ENCODE measurements around the gene PLD3.
"Not testable (repeated sequence)": the region's sequence is repeated elsewhere in the genome, so short reads cannot be mapped to it uniquely, and the experiment has no call there.

Gene PLD3

DNA sequence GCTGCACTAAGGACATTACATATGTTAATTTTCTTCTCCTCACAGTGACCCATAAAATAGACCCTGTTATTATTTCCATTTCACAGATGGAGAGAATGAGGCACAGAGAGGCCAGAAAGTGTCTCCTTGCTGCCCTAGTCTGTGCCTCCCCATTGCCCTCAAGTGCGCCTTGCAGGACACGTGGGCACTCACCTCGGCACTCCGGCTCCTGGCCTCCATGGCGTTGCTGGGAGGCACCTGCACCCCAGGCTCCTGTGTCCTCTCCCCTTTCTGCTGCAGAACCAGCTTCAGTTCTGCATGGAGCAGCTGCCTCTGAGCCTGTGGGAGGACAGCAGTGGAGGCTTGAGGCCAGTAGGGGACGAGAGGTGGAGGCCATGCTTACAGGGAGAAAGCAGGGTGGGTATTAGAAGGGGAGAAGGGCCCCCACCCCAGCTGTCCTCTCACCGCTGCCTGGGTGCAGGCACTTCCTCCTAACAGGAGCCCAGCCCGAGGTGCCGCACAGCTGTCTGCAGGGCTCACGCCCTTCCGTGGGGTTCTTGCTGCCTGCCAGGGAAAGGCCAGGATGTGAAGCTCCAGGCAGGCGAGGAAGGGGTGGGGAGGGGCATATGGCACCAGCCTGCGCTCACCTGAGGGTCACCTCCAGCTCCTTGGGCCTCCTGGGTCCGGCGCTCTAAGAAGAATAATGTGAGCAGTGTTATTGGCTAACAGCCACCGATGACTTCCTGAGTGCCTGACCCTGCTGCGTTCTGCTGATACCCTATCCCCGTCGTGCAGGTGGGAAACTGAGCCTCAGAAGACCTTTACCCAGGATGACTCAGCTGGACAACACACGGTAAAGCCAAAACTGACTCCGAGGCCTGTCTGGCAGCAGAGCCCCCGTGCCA is 59.5 kb downstream of the PLD3 start:
- DNase-seq (ENCODE audit: low read depth): no peak
- H3K4me3 ChIP-seq (ENCODE audit: low read depth, low read length): no peak overlapping the region

DNA sequence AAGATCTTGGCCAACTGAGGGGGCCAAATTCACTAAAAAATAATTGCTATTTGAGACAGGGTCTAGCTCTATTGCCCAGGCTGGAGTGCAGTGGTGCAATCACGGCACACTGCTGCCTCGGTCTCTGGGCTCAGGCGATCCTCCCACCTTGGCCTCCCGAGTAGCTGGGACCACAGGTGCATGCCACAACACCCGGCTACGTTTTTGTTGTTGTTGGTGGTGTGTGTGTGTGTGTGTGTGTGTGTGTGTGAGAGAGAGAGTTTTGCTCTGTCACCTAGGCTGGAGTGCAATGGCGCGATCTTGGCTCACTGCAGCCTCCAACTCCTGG is 60.1 kb downstream of the PLD3 start:
- DNase-seq (ENCODE audit: low read depth); H3K4me3 ChIP-seq (ENCODE audit: low read depth, low read length): not testable (repeated sequence)

DNA sequence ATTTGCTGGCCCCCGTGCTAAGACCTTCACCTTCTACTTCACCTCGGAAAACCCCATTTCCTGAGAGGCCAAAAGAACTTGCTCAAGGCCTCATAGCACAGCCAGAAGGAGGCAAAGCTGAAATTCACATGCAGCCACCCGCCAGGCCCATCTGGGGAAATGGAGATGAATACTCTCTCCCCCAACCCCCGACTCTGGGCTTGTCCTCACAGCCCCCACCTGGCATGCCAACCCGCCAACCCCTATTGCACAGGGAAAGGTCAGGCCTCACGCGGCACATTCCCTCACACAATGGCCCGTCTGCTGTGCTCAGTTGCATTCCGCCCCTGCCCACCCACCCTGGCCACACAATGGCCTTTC is 61.5 kb downstream of the PLD3 start:
- no peak for DNase-seq (ENCODE audit: low read depth)
- no peak overlapping the region for H3K4me3 ChIP-seq (ENCODE audit: low read depth, low read length)

DNA sequence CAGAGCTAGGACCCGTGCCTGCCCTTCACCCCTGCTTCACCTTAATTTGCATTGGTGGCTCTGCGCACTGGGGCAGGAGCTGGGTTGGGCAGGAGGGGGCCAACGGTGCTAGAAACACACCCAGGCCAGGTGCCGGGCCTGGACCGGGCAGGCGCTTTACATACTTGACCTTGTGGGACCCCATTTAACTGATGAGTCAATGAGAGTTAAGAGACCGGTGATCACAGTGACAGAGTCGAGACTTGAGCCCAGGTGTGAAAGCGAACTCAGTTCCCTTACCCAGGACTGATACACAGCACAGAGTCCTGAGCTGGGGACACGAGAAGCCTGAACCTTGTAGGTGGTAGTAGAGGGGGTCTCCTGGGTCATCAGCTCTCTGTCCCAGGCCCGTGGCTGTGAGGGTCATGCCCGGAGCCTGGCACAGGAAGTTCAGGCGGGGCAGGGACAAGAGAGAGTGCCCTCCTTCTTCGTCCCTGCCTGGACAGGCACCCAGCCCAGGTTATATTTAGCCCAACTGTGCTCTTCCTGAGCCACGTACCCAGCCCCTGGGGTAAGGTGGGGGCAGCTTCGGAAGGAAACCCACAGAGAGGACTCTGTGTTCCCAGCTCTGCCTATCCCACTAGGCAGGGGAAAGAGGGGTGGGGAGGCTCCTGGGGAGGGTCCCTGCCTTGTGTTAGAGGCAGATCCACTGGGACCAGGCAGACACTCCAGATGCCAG is 62.8 kb downstream of the PLD3 start:
- DNase-seq (ENCODE audit: low read depth): no peak
- no peak overlapping the region for H3K4me3 ChIP-seq (ENCODE audit: low read depth, low read length)

DNA sequence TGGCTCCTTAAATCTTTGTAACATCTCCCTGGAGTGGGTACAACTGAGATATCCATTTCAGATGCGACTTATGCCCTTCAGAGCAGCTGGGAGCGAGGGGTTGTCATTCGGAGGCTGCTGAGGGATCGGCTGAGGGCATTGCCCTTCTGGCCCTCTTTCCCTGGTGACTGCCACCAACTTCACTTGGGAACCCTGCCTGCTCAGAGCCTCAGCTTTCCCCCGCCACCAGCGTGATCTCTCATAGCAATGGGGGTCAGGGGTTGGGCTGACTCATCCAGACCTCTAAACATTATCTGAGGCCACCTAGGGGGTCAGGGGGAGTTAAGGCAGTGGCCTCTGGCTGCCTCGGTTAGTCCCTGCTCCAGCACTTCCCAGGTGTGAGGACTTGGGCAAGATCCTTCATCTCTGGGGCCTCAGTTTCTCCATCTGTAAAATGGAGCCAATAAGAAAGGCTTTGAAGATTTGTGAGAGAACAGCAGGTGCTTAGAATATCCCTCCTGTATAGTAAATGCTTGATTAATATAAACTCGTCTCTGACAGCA is 63.5 kb downstream of the PLD3 start:
- H3K4me3 ChIP-seq (ENCODE audit: low read depth, low read length): no peak overlapping the region
- no peak for DNase-seq (ENCODE audit: low read depth)

DNA sequence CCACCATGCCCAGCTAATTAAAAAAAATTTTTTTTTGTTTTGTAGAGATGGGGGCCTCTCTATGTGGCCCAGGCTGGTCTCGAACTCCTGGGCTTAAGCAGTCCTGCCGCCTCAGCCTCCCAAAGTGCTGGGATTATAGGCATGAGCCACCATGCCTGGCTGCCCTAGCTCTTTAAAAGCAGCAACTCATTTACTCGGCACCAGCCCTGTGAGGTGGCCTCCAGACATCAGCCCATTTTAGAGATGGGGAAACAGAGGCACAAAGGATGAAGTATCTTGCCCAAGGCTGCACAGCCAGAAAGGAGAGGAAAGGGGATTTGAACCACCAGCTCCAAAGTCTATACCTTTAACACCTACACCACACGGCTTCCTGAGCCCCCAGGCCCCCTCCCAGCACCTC is 64.4 kb downstream of the PLD3 start:
- no peak for DNase-seq (ENCODE audit: low read depth)
- H3K4me3 ChIP-seq (ENCODE audit: low read depth, low read length): no peak overlapping the region

DNA sequence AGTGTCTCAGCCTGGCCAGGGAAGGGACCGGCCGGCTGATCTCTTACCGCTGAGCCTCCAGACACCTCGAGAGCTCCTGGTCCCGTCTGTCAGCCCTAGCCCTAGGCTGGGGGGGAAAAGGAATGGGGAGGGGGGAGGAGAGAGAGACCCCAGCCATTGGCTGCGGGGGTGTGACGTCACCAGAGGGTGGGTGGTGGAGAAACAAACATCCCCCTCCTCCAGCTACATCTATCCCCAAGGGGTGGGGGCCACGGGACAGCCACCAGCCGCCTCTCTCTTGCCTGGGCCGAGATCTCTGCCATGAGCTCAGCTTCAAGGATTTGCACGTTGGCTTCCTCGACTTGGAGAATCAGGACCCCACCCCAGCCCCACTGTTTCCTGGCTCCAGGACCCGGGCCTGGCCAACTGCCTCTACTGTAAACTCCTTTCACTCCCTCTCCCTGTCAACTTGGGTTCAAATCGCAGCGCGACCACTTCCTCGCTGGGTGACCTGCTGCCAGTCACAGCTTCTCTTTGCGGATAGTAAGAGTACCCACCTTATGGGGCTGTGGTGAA is 64.9 kb downstream of the PLD3 start, which contains the start of gene PRX:
Gene PRX, minus strand, starts transcription at position 88 of the 555 bp plus-strand sequence. CDS start 5,446 bp downstream, outside the sequence.
- H3K4me3 ChIP-seq (ENCODE audit: low read depth, low read length): no peak within 1 kb of the TSS
- DNase-seq (ENCODE audit: low read depth): no peak

DNA sequence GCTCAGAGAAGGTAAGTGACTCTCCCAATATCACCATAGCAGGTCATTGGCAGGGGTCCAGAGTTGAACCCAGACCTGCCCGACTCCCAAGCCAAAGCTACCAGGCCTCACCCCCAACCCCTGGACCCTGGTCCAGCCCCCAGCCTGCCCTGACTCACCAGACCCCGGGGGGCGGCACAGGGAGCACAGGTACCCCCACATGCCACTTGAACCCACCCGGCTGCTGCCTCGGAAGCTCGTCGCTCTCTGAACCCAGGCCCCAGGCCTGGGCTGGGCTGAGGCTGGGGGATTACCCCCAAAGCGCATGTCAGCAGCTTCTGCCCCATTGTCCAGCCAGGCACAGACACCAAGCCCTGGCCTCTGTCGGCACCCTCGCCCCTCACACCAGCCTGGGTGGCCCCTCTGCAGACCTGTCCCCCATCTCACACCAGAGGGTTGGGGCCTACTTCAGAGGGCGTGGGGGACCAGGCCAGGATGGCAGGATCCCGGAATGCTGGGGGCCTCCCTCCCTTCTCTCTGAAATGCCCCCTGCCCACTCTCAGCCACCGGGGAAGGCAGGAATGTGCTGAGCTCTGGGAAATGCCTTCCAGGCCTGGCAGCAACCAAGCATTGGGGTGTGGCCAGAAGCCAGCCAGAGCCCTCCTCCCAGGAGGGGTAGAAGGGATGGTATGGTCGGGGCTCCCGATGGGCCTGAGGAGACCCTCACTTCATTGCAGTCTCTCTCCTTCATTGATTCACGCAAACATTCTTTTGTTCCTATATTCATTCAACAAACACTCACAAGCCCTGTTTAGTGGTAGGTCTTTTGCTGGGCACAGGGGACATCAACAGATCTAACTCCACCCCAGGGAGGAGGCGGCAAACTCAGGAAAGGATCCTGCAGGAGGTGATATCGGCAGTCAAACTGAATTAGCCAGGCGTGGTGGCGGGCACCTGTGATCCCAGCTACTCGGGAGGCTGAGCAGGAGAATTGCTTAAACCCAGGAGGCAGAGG is 66.3 kb downstream of the PLD3 start:
- no peak for DNase-seq (ENCODE audit: low read depth)
- no peak overlapping the region for H3K4me3 ChIP-seq (ENCODE audit: low read depth, low read length)

DNA sequence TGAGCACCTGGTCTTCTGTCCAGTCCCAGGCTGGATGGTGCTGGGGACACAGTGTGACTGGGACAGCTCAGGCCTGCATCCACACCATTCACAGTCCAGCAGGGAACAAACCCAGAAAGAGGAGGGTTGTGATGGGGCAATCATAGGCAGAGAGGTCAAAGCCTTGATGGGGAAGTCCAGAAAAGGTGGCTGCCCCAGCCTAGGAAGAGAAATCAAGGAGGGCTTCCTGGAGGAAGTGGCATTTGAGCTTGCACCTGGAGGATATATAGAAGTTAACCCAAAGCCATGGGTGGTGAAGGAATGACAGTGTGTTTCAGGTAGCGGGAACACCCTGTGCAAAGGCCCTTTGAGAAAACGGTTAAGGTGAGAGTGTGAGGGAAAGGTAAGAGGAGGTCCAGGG is 67.3 kb downstream of the PLD3 start:
- no peak overlapping the region for H3K4me3 ChIP-seq (ENCODE audit: low read depth, low read length)
- DNase-seq (ENCODE audit: low read depth): no peak

DNA sequence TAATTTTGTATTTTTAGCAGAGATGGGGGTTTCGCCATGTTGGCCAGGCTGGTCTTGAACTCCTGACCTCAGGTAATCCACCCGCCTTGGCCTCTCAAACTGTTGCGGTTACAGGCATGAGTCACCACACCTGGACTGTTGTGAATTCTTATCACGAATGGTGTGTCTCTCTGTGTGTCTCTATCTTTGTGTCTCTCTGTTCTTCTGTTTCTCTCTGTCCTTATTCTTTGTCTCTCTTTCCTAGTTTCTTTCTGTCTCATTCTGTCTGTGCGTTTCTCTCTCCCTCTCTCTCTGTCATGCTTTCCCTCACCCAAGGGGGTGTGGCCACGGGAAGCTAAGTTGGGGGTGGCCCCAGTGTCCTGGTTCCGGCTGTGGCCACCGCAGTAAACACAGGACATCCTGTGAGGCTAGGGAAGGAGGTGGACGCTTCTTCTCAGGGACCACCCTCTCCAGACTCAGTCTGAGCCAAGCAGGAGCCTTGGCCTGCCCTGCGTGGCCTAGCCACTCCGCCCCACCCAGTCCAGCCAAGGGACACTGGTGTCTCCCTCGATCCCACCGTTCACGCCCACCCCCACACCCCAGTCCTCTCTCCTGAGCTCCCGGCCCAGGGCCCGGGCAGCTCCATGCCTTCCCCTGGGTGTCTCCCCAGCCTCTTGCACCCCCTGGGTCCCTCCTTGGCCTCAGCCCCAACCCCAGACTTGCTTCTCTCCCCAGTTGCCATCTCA is 68.6 kb downstream of the PLD3 start:
- DNase-seq (ENCODE audit: low read depth): no peak

DNA sequence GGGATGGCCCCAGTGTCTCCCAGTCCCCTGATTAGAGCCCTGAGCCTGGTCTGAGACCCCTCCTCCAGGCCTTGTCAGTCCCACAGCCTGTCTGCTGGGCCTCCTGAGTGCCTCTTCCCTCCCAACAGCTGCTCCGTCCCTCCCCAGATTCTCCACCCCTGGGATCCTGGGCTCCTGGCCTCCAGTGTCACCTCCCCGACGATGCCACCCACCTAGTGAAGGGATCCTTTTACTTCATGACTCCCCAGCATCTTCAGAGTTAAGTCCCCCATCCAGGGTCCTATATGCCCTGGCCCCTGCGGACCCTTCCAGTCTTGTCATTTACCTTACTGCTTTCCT is 69.1 kb downstream of the PLD3 start:
- H3K4me3 ChIP-seq (ENCODE audit: low read depth, low read length): no peak overlapping the region
- DNase-seq (ENCODE audit: low read depth): no peak

More for the DNA sequence above, 68.6 kb downstream of the PLD3 start:
- no peak overlapping the region for H3K4me3 ChIP-seq (ENCODE audit: low read depth, low read length)

DNA sequence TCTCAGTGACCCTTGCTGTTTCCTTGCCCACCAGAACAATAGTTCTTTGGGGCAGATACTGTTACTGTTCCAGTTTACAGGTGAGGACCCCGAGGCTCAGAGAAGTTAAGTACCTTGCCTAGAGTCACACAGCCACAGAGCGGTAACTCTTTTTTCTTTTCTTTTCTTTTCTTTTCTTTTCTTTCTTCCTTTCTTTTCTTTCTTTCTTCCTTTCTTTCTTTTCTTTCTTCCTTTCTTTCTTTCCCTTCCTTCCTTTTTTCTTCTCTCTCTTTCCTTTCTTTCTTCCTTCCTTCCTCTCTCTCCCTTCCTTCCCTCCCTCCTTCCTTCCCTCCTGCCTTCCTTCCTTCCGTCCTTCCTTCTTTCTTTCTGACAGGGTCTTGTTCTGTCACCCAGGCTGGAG is 69.5 kb downstream of the PLD3 start:
- no peak for DNase-seq (ENCODE audit: low read depth)
- H3K4me3 ChIP-seq (ENCODE audit: low read depth, low read length): no peak overlapping the region

DNA sequence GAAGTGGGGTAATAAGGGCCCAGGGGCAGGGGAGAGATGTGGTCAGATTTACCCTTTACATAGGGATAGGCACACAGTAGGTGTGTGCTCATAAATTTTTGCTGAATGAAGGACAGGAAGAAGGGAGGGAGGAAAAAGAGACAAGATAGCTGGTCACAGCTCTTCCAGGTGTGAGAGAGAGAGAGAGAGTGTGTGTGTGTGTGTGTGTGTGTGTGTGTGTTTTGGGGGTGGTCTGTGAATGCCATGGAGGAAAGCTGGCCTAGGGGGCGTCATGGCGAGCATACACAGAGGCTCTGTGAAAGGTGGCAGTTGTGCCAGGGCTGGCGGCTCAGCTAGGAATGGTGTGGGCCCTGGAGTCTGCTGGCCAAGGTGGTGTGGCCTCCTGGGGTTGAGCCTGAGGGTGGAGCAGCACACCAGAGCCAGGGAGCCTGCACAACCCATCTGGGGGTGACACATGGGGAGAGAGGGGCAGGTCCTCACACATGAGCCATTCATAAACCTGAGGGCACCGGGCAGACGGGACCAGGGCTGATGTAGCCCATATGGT is 70.6 kb downstream of the PLD3 start:
- H3K4me3 ChIP-seq (ENCODE audit: low read depth, low read length): no peak overlapping the region
- no peak for DNase-seq (ENCODE audit: low read depth)

DNA sequence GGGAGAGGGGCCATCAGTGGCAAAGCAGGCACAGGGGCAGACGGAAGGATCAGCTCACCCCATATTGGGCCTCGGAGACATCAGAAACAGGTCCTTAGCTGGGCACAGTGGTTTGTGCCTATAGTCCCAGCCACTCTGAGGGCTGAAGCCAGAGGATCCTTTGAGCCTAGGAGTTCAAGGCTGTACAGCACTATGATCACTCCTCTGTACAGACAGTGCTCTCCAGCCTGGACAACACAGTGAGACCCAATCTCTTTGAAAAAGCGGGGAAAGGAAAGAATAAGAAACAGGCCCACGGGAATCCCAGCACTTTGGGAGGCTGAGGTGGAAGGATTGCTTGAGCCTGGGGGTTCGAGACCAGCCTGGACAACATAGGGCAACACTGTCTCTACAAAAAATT is 71.3 kb downstream of the PLD3 start:
- H3K4me3 ChIP-seq (ENCODE audit: low read depth, low read length): no peak overlapping the region
- DNase-seq (ENCODE audit: low read depth): no peak

DNA sequence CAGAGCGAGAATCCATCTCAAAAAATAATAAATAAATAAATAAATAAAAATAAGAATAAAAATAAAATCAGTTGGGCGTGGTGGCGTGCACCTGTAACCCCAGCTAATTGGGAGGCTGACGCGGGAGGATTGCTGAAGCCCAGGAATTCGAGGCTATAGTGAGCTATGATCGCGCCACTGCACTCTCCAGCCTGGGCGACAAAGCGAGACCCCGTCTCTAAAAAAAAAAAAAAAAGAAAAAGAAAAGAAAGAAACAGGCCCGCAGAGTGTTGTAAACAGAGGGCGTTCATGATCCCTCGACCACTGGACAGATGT is 71.9 kb downstream of the PLD3 start:
- no peak for DNase-seq (ENCODE audit: low read depth)

DNA sequence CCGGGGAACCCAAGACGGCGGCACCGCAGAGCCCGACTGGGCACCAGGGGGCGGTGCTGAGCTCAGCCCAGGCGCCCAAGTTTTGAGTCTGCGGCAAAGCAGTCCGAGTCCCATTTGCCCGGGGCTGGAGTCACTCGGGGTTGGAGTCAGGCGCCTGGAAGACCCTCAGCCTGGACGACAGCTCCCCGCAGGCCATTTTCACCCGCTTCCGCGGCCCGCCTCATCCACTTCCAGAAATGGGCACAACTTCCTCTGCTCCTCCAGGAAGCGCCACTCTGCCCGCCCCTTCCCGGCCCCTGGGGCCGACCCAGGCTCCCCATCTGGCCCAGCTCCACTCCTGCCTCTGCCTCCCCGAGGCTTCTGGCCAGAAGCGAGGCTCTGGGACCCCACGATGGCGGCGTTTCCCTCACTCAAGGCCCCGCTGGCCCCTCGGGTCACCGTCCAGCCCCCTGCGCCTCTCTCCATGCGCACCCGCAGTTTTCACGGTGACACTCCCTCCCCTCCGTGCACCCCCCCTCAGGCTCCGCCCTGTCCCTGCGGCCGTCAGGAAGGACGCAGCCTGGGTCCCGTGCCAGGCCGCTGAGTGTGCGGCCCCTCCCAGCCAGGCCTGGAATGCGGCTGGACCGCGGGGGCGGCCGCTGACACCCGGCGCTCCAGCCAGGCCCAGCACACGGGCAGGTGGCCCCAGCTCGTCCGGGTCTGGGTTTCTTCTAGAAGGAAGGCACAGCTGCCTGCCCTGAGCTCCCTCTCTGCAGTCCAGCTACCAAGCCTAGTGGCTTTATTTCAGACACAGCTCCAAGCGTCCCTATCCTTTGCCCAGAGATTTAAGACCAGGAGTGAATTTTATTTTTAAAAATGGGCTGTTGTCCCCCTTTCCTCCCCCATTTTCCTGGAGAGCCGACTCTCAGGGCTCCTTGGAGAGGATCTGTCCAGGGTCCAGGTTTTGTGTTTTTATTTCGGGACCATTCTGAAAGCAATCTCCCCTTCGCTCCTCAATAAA is 72.6 kb downstream of the PLD3 start:
- no peak for DNase-seq (ENCODE audit: low read depth)
- H3K4me3 ChIP-seq (ENCODE audit: low read depth, low read length): peak overlapping the region; percentile 62

More for the DNA sequence above, 71.9 kb downstream of the PLD3 start:
- peak overlapping the region; percentile 62 for H3K4me3 ChIP-seq (ENCODE audit: low read depth, low read length)

DNA sequence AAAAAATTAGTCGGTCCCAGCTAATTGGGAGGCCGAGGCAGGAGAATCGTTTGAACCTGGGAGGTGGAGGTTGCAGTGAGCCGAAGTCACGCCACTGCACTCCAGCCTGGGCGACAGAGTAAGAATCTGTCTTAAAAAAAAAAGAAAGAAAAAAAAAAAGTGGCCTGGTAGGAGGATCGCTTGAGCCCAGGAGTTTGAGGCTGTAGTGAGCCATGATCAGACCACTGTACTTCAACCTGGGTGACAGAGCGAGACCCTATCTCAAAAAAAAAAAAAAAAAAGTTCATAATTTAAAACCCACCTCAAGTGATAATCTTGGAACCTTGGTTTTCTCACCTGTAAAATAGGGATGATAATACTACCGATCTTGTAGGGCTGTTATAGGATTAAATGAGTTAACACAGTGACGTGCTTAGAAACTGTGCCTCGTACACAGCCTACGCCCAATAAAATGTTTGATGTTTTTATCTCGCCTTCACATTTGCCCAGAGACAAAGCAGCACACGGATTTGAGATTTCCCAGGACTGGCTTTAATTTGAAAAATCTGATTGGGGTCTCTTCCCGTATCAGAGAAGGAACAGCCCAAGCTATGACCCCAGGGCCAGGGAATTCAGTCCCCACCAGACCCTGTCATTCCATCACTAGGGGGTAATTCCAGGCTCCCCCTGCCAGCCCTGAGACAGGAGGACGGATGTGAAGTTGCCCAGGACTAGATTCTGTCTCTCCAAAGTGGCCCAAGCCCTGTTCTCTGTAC is 73.7 kb downstream of the PLD3 start:
- no peak overlapping the region for H3K4me3 ChIP-seq (ENCODE audit: low read depth, low read length)
- DNase-seq (ENCODE audit: low read depth): no peak
